Esophagus squamous epithelium (tissue), 4 donors: ENCODE data around the gene ATXN1.

Experiments
- CTCF ChIP-seq, 6 experiments: fragments of 450-650 bp in 4 of 6; fragments of 200-600 bp in 2 of 6; sonication (generic) in 2 of 6; IDR thresholded peaks; one replicate each; pipeline ENCODE4 v1.5.1; 2016 to 2019; ENCODE audit warnings: antibody characterized with exemption in 6 of 6, mild to moderate bottlenecking in 4 of 6, moderate library complexity in 4 of 6
- POLR2A ChIP-seq, 4 donors: fragments of 450-650 bp; IDR thresholded peaks; one replicate each; pipeline ENCODE4 v1.6.1; 2017; ENCODE audit warnings: antibody characterized with exemption in 4 of 4, mild to moderate bottlenecking in 4 of 4, moderate library complexity in 3 of 4

DNA sequence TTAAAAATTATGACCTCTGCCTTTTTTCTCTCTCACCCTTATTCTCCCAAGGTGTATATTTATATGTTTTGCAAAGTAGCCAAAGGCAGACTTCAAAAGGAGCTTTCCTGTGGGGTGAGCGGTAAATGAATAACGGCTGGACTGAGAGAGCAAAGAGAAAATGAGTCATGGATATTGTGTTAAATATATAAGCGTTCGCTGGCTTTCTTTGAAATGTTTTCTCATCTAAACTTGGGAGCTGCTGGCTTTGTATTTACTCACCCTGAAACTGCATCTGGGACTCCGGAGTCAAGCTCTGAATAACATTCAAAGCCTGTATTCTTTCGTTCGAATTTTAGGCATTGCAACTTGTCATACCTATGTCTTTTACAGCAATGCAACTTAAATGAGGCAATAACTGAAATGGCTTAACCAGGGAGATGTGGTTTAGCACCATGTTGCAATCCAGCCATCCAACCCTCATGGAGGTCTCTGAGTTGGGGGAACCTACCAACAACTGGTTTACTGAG is 32.0 kb downstream of the ATXN1 start:
- no peak for TF ChIP-seq POLR2A (IDR thresholded peaks at IDR 0.05)
- no peak for TF ChIP-seq CTCF (IDR thresholded peaks at IDR 0.05)
